ENCODE measurements around the gene PGM2.

PGM2 gene

GRCh38 chr4:37828843-37829242, 2.4 kb downstream of the PGM2 start:
- no peak for DNase-seq (ENCODE audit: low read depth)
- TF ChIP-seq CTCF (conservative IDR thresholded peaks at IDR 0.05; ENCODE audit: low read depth, low read length) = no peak
- H3K4me3 ChIP-seq (ENCODE audit: low read length) = no peak overlapping the region

GRCh38 chr4:37830640-37831039, 4.2 kb downstream of the PGM2 start:
- no peak for TF ChIP-seq CTCF (conservative IDR thresholded peaks at IDR 0.05; ENCODE audit: low read depth, low read length)
- no peak overlapping the region for H3K4me3 ChIP-seq (ENCODE audit: low read length)
- DNase-seq (ENCODE audit: low read depth) = no peak

GRCh38 chr4:37835031-37835430, 8.5 kb downstream of the PGM2 start:
- no peak for TF ChIP-seq CTCF (conservative IDR thresholded peaks at IDR 0.05; ENCODE audit: low read depth, low read length)
- H3K4me3 ChIP-seq (ENCODE audit: low read length) = no peak overlapping the region
- DNase-seq (ENCODE audit: low read depth) = no peak

- no peak for TF ChIP-seq CTCF (conservative IDR thresholded peaks at IDR 0.05; ENCODE audit: low read depth, low read length)
Observed at GRCh38 chr4:37835806-37836205, 9.3 kb downstream of the PGM2 start.

GRCh38 chr4:37836274-37836673, 9.8 kb downstream of the PGM2 start:
- no peak for TF ChIP-seq CTCF (conservative IDR thresholded peaks at IDR 0.05; ENCODE audit: low read depth, low read length)
- no peak for DNase-seq (ENCODE audit: low read depth)
- no peak overlapping the region for H3K4me3 ChIP-seq (ENCODE audit: low read length)

More at GRCh38 chr4:37835806-37836205, 9.3 kb downstream of the PGM2 start:
- no peak for DNase-seq (ENCODE audit: low read depth)
- H3K4me3 ChIP-seq (ENCODE audit: low read length) = no peak overlapping the region

GRCh38 chr4:37836838-37837440, 10.5 kb downstream of the PGM2 start:
- H3K4me3 ChIP-seq (ENCODE audit: low read length) = no peak overlapping the region
- DNase-seq (ENCODE audit: low read depth) = no peak
- TF ChIP-seq CTCF (conservative IDR thresholded peaks at IDR 0.05; ENCODE audit: low read depth, low read length) = no peak

GRCh38 chr4:37837446-37837845, 11.0 kb downstream of the PGM2 start:
- TF ChIP-seq CTCF (conservative IDR thresholded peaks at IDR 0.05; ENCODE audit: low read depth, low read length) = no peak
- H3K4me3 ChIP-seq (ENCODE audit: low read length) = no peak overlapping the region
- no peak for DNase-seq (ENCODE audit: low read depth)

Data from retinal pigment epithelial cell (primary cell).